Erythroblast (primary cell): ENCODE results near the gene SMIM3.
"Not testable (repeated sequence)": the region's sequence is repeated elsewhere in the genome, so short reads cannot be mapped to it uniquely, and the experiment has no call there.

Experiments
- GATA1 ChIP-seq: IDR thresholded peaks from 2 replicates; pipeline ENCODE4 v1.6.1; 2011; ENCODE audit warnings: low read depth, mild to moderate bottlenecking, control low read depth, low read length, moderate library complexity
- POLR2A ChIP-seq: IDR thresholded peaks from 2 replicates; pipeline ENCODE4 v1.6.1; 2011; ENCODE audit warnings: mild to moderate bottlenecking, low read length

- not testable (repeated sequence) for TF ChIP-seq POLR2A, GATA1
Measured at GRCh38 chr5:150742455-150743141, 36.0 kb upstream of the SMIM3 start.
